NCI-H2227 (cell line): ENCODE results near the gene AJM1.
"Not testable (repeated sequence)": the region's sequence is repeated elsewhere in the genome, so short reads cannot be mapped to it uniquely, and the experiment has no call there.

ENCODE experiments used
- DNase-seq: peaks from one replicate; lab custom pipeline; 2025; ENCODE audit not compliant: unreplicated experiment; lab: John Stamatoyannopoulos, UW

AJM1 gene

GRCh38 chr9:136854113-136854841 is 12.0 kb downstream of the AJM1 start:
- no peak for DNase-seq

- no peak for DNase-seq
Observed at GRCh38 chr9:136854842-136855460, 12.7 kb downstream of the AJM1 start.

- no peak for DNase-seq
Observed at GRCh38 chr9:136855461-136856078, 13.3 kb downstream of the AJM1 start.

GRCh38 chr9:136856079-136856476 is 13.8 kb downstream of the AJM1 start:
- no peak for DNase-seq

- DNase-seq: no peak
Observed at GRCh38 chr9:136856541-136857141, 14.4 kb downstream of the AJM1 start.

DNA sequence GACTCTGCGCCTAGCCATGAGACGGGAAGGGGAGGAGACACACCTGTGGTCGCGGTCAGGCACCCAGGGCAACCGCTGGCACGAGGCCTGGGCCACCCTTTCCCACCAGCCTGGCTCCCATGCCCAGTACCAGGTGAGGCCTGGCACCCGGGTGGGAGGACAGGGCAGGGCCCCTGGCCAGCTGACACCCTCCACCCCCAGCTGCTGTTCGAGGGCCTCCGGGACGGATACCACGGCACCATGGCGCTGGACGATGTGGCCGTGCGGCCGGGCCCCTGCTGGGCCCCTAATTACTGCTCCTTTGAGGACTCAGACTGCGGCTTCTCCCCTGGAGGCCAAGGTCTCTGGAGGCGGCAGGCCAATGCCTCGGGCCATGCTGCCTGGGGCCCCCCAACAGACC is 14.9 kb downstream of the AJM1 start:
- DNase-seq: no peak

DNA sequence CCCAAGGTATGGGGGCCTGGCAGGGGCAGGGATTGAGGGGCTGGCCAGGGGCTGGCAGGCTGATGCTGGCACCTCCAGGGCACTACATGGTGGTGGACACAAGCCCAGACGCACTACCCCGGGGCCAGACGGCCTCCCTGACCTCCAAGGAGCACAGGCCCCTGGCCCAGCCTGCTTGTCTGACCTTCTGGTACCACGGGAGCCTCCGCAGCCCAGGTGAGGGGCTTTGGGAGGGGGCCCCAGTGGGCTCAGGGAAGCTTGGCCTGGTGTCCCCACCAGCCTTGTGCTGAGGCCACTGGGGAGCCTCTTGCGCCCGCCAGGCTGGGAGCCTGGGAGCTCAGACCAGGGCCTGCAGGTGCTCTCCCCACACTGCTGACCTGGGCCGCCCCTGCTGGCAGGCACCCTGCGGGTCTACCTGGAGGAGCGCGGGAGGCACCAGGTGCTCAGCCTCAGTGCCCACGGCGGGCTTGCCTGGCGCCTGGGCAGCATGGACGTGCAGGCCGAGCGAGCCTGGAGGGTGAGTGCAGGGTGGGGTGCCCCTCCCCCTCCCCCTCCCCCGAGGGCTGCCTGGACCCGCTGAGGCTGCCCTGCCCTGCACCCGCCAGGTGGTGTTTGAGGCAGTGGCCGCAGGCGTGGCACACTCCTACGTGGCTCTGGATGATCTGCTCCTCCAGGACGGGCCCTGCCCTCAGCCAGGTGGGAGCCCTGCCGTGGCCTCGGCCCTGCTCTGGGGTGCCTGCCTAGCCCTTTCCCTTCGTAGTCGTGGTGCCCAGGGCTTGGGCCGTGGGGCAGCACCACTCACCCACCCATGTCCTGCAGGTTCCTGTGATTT is 15.5 kb downstream of the AJM1 start:
- DNase-seq: no peak

DNA sequence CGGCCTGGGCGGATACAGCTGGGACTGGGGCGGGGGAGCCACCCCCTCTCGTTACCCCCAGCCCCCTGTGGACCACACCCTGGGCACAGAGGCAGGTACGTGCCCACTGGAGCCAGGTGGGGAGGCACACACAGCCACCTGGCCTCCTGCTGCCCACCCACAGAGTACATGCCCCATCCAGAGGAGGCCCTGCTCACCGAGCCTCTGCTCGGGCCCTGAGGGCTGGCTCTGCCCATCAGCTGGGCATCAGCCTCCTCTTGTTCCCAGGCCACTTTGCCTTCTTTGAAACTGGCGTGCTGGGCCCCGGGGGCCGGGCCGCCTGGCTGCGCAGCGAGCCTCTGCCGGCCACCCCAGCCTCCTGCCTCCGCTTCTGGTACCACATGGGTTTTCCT is 16.2 kb downstream of the AJM1 start:
- DNase-seq: no peak

DNA sequence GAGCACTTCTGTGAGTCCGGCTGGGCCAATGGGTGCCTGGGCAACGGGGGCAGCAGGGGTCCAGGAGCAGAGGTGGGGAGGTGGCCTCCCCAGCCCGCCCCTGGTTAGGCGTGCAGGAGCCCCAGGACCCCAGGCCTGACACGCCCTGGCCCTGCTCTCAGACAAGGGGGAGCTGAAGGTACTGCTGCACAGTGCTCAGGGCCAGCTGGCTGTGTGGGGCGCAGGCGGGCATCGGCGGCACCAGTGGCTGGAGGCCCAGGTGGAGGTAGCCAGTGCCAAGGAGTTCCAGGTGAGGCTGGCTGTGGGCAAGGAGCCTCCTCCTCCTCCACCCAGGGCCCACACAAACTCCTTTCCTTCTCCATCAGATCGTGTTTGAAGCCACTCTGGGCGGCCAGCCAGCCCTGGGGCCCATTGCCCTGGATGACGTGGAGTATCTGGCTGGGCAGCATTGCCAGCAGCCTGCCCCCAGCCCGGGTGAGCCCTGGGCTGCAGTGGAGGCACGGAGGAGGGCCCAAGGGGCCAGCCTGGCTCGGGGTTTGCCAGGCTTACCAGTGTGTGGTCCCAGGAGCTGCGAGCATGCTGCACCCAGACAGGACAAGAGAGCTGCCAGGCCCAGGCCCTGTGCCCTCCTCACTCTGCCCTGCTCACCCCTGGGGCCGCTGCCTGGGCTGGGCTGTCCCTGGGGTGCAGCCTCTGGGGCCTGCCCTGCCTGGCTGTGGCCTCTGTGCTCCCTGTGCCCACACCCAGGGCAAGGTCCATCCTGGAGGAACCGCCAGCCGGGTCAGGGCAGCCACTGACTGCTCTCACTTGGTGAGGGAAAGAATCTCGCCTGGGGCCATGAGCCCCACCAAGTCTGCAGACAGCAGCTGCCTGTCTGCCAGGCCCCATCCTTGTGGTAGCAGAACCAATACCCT is 16.8 kb downstream of the AJM1 start:
- no peak for DNase-seq

DNA sequence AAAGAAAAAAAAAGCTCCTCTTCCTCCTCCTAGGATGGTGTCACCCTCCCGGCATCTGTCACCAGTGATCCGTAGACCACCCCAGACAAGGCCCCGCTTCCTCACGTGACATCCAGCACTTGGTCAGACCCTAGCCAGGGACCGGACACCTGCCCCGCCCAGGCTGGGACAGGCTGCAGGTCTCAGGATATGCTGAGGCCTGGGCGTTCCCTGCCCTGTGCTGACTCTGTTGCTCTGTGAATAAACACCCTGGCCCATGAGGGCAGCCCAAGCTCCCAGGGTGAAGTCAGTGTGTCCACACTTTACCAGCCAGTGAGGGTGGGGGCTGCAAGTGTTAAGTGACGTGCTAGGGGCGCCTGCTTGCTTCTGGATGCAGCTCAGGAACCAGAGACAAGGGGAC is 18.3 kb downstream of the AJM1 start:
- DNase-seq: no peak

DNA sequence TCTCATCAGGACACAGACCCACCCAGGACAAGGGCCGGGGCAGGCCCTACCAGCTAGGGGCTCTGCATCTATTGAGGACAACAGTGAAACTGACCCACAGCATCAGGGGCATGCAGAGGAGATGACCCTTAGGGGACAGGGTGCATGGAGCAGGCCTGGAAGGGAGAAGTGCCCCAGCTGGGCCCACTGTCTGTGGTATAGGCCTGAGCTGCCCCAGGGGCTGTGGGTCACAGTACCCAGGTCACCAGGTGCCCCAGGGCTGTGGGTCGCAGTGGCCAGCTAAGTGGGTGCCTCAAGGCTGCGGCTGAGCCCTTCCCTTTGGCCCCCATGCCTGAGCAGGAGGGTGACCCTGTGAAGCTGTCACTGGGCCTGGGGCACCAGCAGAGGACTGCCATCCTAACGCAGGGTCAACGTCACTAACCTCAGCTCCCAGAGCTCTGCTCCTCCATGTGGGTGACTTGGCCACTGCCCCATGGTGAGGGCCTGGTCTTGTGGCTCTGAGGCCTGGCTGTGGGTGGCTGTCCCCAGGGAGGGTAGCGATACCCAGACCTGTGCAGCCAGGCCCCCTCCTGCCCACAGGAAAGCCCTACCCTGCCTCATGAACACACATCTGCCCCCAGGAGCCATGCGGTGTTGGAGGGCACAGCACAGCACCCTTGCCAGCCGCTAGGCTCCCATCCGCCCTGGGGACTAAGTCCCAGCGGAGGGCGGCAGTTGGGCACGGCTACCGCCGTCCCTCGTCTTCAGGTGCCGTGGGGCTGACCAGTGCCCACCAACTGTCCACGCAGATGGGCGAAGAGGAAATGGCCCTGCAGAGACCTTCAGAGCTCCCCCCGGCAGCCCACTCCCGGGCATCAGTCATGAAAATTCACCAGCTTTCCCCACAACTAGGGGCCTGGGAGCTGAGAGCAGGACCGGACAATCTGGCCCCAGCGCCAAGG is 18.9 kb downstream of the AJM1 start:
- DNase-seq: no peak

DNA sequence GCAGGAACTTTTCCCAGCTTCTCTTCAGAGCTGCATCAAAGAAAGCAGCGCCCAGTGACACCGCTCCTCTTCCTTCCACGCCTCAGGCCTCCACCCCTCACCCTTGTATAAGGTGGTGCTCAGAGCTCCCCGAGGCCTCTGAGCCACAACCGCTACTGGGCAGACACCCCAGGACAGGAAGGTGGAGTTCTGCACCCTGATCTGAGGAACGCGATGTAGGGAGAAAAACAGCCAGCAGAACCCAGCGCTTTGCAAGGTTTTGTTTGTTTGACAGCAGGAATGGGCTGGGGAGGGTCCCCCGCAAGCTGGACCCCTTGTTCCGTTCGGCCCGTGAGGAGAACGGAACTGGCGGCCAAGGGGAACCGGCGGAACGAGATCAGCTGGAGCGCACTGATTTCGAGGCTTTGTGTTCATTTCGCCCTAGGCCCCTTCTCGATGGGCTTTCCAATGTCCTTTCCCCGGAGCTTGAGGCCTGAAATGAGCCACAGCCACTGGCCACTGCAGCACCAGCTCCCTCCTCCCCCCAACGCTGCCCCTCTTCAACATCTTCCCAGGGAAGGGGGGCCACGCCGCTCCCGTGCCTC is 19.7 kb downstream of the AJM1 start:
- DNase-seq: no peak

DNA sequence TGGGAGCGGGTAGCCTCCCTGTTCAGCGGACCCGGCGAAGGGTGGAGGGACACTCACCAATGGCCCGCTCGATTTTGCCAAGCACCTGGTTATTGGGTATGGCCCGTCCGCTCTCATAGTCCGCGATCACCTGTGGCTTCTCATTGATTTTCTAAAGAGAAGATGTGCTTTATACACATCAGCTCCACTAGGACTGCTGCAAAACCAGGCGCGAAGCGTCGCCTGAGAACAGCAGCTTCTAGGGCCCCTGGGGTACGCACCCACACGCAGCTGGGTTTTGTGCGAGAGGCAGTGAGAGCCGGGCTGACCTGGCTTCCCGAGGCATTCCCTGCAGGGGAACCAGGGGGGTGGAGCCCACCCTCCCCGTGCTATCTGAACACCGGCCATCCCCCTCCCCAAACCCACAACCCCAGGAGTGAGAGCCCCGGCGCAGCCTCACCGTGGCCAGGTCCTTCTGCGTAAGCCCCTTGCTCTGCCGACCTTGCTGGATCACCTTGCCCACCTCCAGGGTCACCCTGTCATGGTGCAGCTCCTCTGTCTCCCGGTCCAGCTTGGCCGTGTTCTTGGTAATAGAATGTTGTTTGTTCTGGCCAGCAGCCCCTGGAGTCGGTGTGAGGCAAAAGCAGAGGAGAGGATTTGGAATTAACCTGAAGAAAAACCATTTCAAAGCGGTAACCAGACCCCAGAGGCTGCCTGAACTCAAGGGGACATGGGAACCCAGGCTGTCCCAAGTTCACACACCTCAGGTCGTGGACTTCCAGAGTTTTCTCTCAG is 20.8 kb downstream of the AJM1 start:
- DNase-seq: no peak

- DNase-seq: no peak
Observed at GRCh38 chr9:136863623-136864273, 21.5 kb downstream of the AJM1 start.

- no peak for DNase-seq
Observed at GRCh38 chr9:136865041-136865767, 22.9 kb downstream of the AJM1 start.

DNA sequence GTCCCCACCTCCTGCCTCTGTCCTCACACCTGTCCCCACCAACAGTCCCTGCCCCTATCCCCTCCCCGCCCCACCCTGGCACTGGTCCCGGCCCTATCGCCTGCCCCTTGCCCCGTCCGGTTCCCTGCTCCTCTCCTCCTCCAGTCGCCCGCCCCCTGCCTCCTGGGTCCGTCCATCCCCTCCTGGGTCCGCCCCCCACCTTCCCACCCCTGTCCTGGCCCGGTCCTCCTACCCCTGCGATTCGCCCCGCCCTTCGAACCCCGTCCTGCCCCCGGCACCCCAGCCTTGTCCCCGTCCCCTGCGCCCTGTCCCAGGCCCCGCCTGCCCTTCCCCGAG is 23.5 kb downstream of the AJM1 start:
- DNase-seq: no peak

- not testable (repeated sequence) for DNase-seq
Observed at GRCh38 chr9:136866898-136867421, 24.7 kb downstream of the AJM1 start.
